ENCODE results near the gene CREB3. TPM values are rescaled to one million over a fixed set of nuclear protein-coding genes. Genes with fewer than 3 reads are reported as not detected.

CREB3 gene
- total RNA-seq, 1 experiment from 2014 or later = 29.1 TPM

- Histone ChIP-seq H3K36me3 (ENCODE audit: insufficient read depth, low read length, poor library complexity, severe bottlenecking) (peaks cover 29% of the 10 kb centered on the region), H3K27ac (ENCODE audit: low read depth, low read length, poor library complexity, severe bottlenecking) (no peak overlapping the region), H3K4me1 (ENCODE audit: insufficient read depth, low read length, poor library complexity, severe bottlenecking) (peaks cover 21% of the 10 kb centered on the region), H3K27me3 (replicated peaks; ENCODE audit: insufficient read depth, low read depth, low read length, poor library complexity) (no peaks in the 10 kb centered on the region), H3K4me3 (ENCODE audit: low read depth, low read length, poor library complexity, severe bottlenecking) (peak overlapping the region; percentile 96), H3K9me3 (ENCODE audit: low read depth, low read length, poor library complexity, severe bottlenecking) (no peaks in the 10 kb centered on the region)
- ChIA-PET POLR2A (ENCODE audit: low non-redundant PET) (no interaction called here), CTCF (no interaction called here)
- no peak for TF ChIP-seq CTCF (conservative IDR thresholded peaks at IDR 0.05; ENCODE audit: low read depth, low read length)
- TF ChIP-seq EZH2 (IDR thresholded peaks at IDR 0.05; ENCODE audit: borderline replicate concordance, low read depth, low read length, poor library complexity, severe bottlenecking) = no peak
- no peak for DNase-seq (ENCODE audit: low spot score)
- intact Hi-C loops (cut with micrococcal nuclease; ENCODE audit: unreplicated experiment) = no loop called here
- BruUV-seq (replicated peaks) = no TSS peak
Measured at GRCh38 chr9:35746583-35746982, 14.1 kb downstream of the CREB3 start.

- no peak for TF ChIP-seq CTCF (conservative IDR thresholded peaks at IDR 0.05; ENCODE audit: low read depth, low read length)
- TF ChIP-seq EZH2 (IDR thresholded peaks at IDR 0.05; ENCODE audit: borderline replicate concordance, low read depth, low read length, poor library complexity, severe bottlenecking) = no peak
- Histone ChIP-seq H3K36me3 (ENCODE audit: insufficient read depth, low read length, poor library complexity, severe bottlenecking) (peaks cover 23% of the 10 kb centered on the region), H3K4me1 (ENCODE audit: insufficient read depth, low read length, poor library complexity, severe bottlenecking) (peaks cover 21% of the 10 kb centered on the region), H3K27ac (ENCODE audit: low read depth, low read length, poor library complexity, severe bottlenecking) (peak overlapping the region; percentile 81), H3K9me3 (ENCODE audit: low read depth, low read length, poor library complexity, severe bottlenecking) (no peaks in the 10 kb centered on the region), H3K27me3 (replicated peaks; ENCODE audit: insufficient read depth, low read depth, low read length, poor library complexity) (no peaks in the 10 kb centered on the region), H3K4me3 (ENCODE audit: low read depth, low read length, poor library complexity, severe bottlenecking) (peak overlapping the region; percentile 96)
- intact Hi-C loops (cut with micrococcal nuclease; ENCODE audit: unreplicated experiment) = no loop called here
- DNase-seq (ENCODE audit: low spot score) = no peak
- CTCF ChIA-PET = interaction anchor here (0.6 to 1.2 kb wide), 2 partner anchors 12 to 56 kb away, joined by 3 to 4 read pairs; no protein-coding TSS in a partner anchor
- POLR2A ChIA-PET (ENCODE audit: low non-redundant PET) = interaction anchor here (0.6 to 0.8 kb wide), 2 partner anchors 15 to 16 kb away, joined by 5 to 8 read pairs; partner anchors contain the start of genes CREB3 and TLN1
- no TSS peak for BruUV-seq (replicated peaks)
Measured at GRCh38 chr9:35748242-35748857, 15.9 kb downstream of the CREB3 start.

- peaks cover 18% of the 10 kb centered on the region for H3K36me3 ChIP-seq (ENCODE audit: insufficient read depth, low read length, poor library complexity, severe bottlenecking)
- TF ChIP-seq CTCF (conservative IDR thresholded peaks at IDR 0.05; ENCODE audit: low read depth, low read length) (no peak), EZH2 (IDR thresholded peaks at IDR 0.05; ENCODE audit: borderline replicate concordance, low read depth, low read length, poor library complexity, severe bottlenecking) (no peak)
- no peaks in the 10 kb centered on the region for H3K9me3 ChIP-seq (ENCODE audit: low read depth, low read length, poor library complexity, severe bottlenecking)
- POLR2A ChIA-PET (ENCODE audit: low non-redundant PET) = interaction anchor here (0.6 to 0.8 kb wide), 2 partner anchors 14 to 16 kb away, joined by 5 to 8 read pairs; partner anchors contain the start of genes CREB3 and TLN1
- intact Hi-C loops (cut with micrococcal nuclease; ENCODE audit: unreplicated experiment) = no loop called here
- CTCF ChIA-PET = interaction anchor here (0.6 kb wide), 1 partner anchor 57 kb away, joined by 3 read pairs; no protein-coding TSS in a partner anchor
- H3K27me3 ChIP-seq (replicated peaks; ENCODE audit: insufficient read depth, low read depth, low read length, poor library complexity) = no peaks in the 10 kb centered on the region
- H3K27ac ChIP-seq (ENCODE audit: low read depth, low read length, poor library complexity, severe bottlenecking) = peak within 1 kb of the TSS; percentile 81
- DNase-seq (ENCODE audit: low spot score) = peak; percentile 65
- H3K4me1 ChIP-seq (ENCODE audit: insufficient read depth, low read length, poor library complexity, severe bottlenecking) = peaks cover 21% of the 10 kb centered on the region
- no TSS peak for BruUV-seq (replicated peaks)
- peak within 1 kb of the TSS; percentile 96 for H3K4me3 ChIP-seq (ENCODE audit: low read depth, low read length, poor library complexity, severe bottlenecking)
Measured at GRCh38 chr9:35748858-35749514, 16.5 kb downstream of the CREB3 start, which contains the start of the genes GBA2 and RGP1. GBA2 (minus strand) TSS chr9:35749228; CDS start chr9:35748704, 524 bp downstream. RGP1 (plus strand) TSS chr9:35749287; CDS start chr9:35749756, 469 bp downstream.
